HEK293 (cell line): ENCODE data around the gene RDH16.

Experiments
- CTCF ChIA-PET: fragments of 350-600 bp; formaldehyde crosslinking; extraction: SDS; loops from one replicate; lab custom pipeline; 2021; ENCODE audit warnings: antibody characterized with exemption; lab: Yijun Ruan, JAX
- POLR2A ChIA-PET: fragments of 300-600 bp; formaldehyde crosslinking; extraction: SDS; loops from one replicate; lab custom pipeline; 2020; ENCODE audit warnings: antibody characterized with exemption, inconsistent platforms; lab: Yijun Ruan, JAX
- H3K27ac ChIP-seq: fragments of 200-500 bp; sonication (Bioruptor generic); 2 replicates; pipeline ENCODE4 v1.5.1; 2014; ENCODE audit warnings: low read depth, low read length, control low read depth, inconsistent platforms; ENCODE audit errors: extremely low read depth
- H3K36me3 ChIP-seq, 2 experiments: fragments of 200-500 bp in 1 of 2; sonication (Bioruptor generic) in 1 of 2; 1 replicate in 1 of 2; 2 replicates in 1 of 2; pipeline ENCODE4 v1.5.1; 2014 to 2017; ENCODE audit warnings: inconsistent platforms in 2 of 2, low read length in 2 of 2; ENCODE audit not compliant: control insufficient read depth in 2 of 2, insufficient read depth in 1 of 2
- H3K4me1 ChIP-seq: fragments of 200-500 bp; sonication (Bioruptor generic); 2 replicates; pipeline ENCODE4 v1.5.1; 2014; ENCODE audit warnings: mild to moderate bottlenecking, low read length, inconsistent platforms; ENCODE audit not compliant: control insufficient read depth, insufficient read depth
- H3K4me3 ChIP-seq: 2 replicates; pipeline ENCODE4 v1.5.1; 2011; ENCODE audit warnings: low read depth, mild to moderate bottlenecking, control low read depth, low read length, moderate library complexity
- H3K9me3 ChIP-seq: fragments of 200-500 bp; sonication (Bioruptor generic); 2 replicates; pipeline ENCODE4 v1.5.1; 2014; ENCODE audit warnings: low read depth, low read length, inconsistent platforms; ENCODE audit not compliant: control insufficient read depth, insufficient read depth
- BCL11B ChIP-seq: fragments of 450-650 bp; formaldehyde crosslinking; IDR thresholded peaks from 2 replicates; pipeline ENCODE4 v1.5.1; 2016; ENCODE audit warnings: low read depth, missing biosample characterization, missing genetic modification characterization
- KLF17 ChIP-seq: fragments of 450-650 bp; formaldehyde crosslinking; IDR thresholded peaks from 2 replicates; pipeline ENCODE4 v1.5.1; 2016; ENCODE audit warnings: missing biosample characterization, missing genetic modification characterization
- ZBTB11 ChIP-seq: fragments of 450-650 bp; formaldehyde crosslinking; conservative IDR thresholded peaks from 2 replicates; pipeline ENCODE4 v1.5.1; 2016; ENCODE audit warnings: low read depth, missing biosample characterization, missing genetic modification characterization
- ZFP69B ChIP-seq: fragments of 450-650 bp; formaldehyde crosslinking; IDR thresholded peaks from 2 replicates; pipeline ENCODE4 v1.5.1; 2016; ENCODE audit warnings: missing biosample characterization, missing genetic modification characterization
- ZNF146 ChIP-seq: fragments of 450-650 bp; formaldehyde crosslinking; IDR thresholded peaks from 2 replicates; pipeline ENCODE4 v1.5.1; 2016; ENCODE audit warnings: missing biosample characterization, missing genetic modification characterization
- ZNF274 ChIP-seq, 2 experiments: fragments of 200-500 bp in 1 of 2; fragments of 450-650 bp in 1 of 2; sonication (Bioruptor generic) in 1 of 2; formaldehyde crosslinking in 1 of 2; IDR thresholded peaks; 2 replicates each; pipeline versions ENCODE4 v1.5.1 to v1.6.1; 2014 to 2016; ENCODE audit warnings: borderline replicate concordance in 1 of 2, inconsistent platforms in 1 of 2, low read length in 1 of 2, missing biosample characterization in 1 of 2, missing genetic modification characterization in 1 of 2
- ZNF433 ChIP-seq: fragments of 450-650 bp; formaldehyde crosslinking; IDR thresholded peaks from 2 replicates; pipeline ENCODE4 v1.5.1; 2016; ENCODE audit warnings: missing biosample characterization, missing genetic modification characterization, low read depth
- ZNF529 ChIP-seq: fragments of 450-650 bp; formaldehyde crosslinking; IDR thresholded peaks from 2 replicates; pipeline ENCODE4 v1.5.1; 2017; ENCODE audit warnings: missing genetic modification characterization, missing biosample characterization; ENCODE audit not compliant: insufficient replicate concordance
- ZNF621 ChIP-seq: fragments of 450-650 bp; formaldehyde crosslinking; IDR thresholded peaks from 2 replicates; pipeline ENCODE4 v1.5.1; 2017; ENCODE audit warnings: missing biosample characterization, missing genetic modification characterization
- ZNF629 ChIP-seq: fragments of 450-650 bp; formaldehyde crosslinking; IDR thresholded peaks from 2 replicates; pipeline ENCODE4 v1.5.1; 2017; ENCODE audit warnings: missing biosample characterization, missing genetic modification characterization
- ZNF645 ChIP-seq: fragments of 450-650 bp; formaldehyde crosslinking; IDR thresholded peaks from 2 replicates; pipeline ENCODE4; 2016; ENCODE audit warnings: missing biosample characterization, missing genetic modification characterization
- ZNF76 ChIP-seq: fragments of 450-650 bp; formaldehyde crosslinking; IDR thresholded peaks from 2 replicates; pipeline ENCODE4; 2016; ENCODE audit warnings: low read depth, missing biosample characterization, missing genetic modification characterization, borderline replicate concordance
- ZSCAN18 ChIP-seq: fragments of 450-650 bp; formaldehyde crosslinking; IDR thresholded peaks from 2 replicates; pipeline ENCODE4 v1.5.1; 2016; ENCODE audit warnings: missing biosample characterization, missing genetic modification characterization
- TF ChIP-seq, protein P1 (sequence below): fragments of 450-650 bp; formaldehyde crosslinking; optimal IDR thresholded peaks from 2 replicates; pipeline ENCODE3; 2016; ENCODE audit warnings: missing biosample characterization, mild to moderate bottlenecking, missing genetic modification characterization
- TF ChIP-seq, protein P2 (sequence below): fragments of 450-650 bp; IDR thresholded peaks from 2 replicates; pipeline ENCODE4 v1.5.1; 2018; ENCODE audit warnings: missing biosample characterization, missing genetic modification characterization
- TF ChIP-seq, protein P3 (sequence below): fragments of 450-650 bp; formaldehyde crosslinking; IDR thresholded peaks from 2 replicates; pipeline ENCODE4 v1.5.1; 2016; ENCODE audit warnings: missing biosample characterization, missing genetic modification characterization
- TF ChIP-seq, protein P4 (sequence below): fragments of 450-650 bp; formaldehyde crosslinking; conservative IDR thresholded peaks from 2 replicates; pipeline ENCODE4 v1.5.1; 2016; ENCODE audit warnings: low read depth, missing biosample characterization, missing genetic modification characterization
- TF ChIP-seq, protein P5 (sequence below): fragments of 450-650 bp; formaldehyde crosslinking; IDR thresholded peaks from 2 replicates; pipeline ENCODE4 v1.5.1; 2016; ENCODE audit warnings: missing biosample characterization, missing genetic modification characterization

Gene RDH16

DNA sequence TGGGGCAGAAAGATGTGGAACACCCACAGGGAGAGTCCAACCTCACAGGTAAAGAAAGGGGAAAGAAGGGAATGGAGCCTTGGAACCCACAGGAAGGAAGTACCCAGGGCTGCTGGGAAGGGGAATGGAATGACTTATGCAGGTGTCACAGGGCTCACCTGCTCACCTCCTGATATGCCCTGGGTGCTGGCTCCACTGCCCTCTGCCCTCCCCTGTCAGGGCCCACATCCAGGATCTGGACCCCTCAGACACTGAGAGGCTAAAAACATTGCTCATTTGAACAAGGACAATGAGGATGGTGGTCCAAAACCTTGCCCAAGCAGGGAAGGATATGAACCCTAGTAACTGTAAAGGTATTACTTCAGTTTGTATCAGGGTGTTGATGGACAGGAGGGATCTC, 29.6 kb upstream of the RDH16 start:
- no peaks in the 10 kb centered on the region for H3K9me3 ChIP-seq
- H3K4me1 ChIP-seq: no peaks in the 10 kb centered on the region
- no peaks in the 10 kb centered on the region for H3K36me3 ChIP-seq
- no peak overlapping the region for H3K4me3 ChIP-seq
- ChIA-PET CTCF (interaction anchor here (0.6 to 4.9 kb wide), 15 partner anchors 8 to 233 kb away, joined by 3 to 82 read pairs (median 7); partner anchors contain the start of genes HSD17B6, STAT6 and ZBTB39), POLR2A (interaction anchor here (1.2 to 1.6 kb wide), 2 partner anchors 13 to 299 kb away, joined by 3 read pairs; partner anchors contain the start of gene PTGES3)
- H3K27ac ChIP-seq: no peak overlapping the region
- TF ChIP-seq ZNF433 (no peak), ZSCAN18 (tag by site-specific recombination) (no peak), ZNF645 (tag by site-specific recombination) (no peak), ZNF146 (tag by site-specific recombination) (no peak), ZFP69B (no peak), ZNF529 (tag by site-specific recombination) (no peak), ZNF274 (IDR thresholded peaks at IDR 0.05; ENCODE audit: low read length) (no peak), ZNF274 (tag by site-specific recombination; IDR thresholded peaks at IDR 0.05; ENCODE audit: borderline replicate concordance) (no peak), ZNF76 (tag by site-specific recombination) (no peak), ZBTB11 (tag by site-specific recombination) (no peak), KLF17 (tag by site-specific recombination) (no peak), ZNF621 (no peak), BCL11B (no peak), ZNF629 (tag by site-specific recombination) (no peak)
- TF ChIP-seq, protein P1, sequence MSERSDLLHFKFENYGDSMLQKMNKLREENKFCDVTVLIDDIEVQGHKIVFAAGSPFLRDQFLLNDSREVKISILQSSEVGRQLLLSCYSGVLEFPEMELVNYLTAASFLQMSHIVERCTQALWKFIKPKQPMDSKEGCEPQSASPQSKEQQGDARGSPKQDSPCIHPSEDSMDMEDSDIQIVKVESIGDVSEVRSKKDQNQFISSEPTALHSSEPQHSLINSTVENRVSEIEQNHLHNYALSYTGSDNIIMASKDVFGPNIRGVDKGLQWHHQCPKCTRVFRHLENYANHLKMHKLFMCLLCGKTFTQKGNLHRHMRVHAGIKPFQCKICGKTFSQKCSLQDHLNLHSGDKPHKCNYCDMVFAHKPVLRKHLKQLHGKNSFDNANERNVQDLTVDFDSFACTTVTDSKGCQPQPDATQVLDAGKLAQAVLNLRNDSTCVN (tag by site-specific recombination): no peak
- TF ChIP-seq, protein P2, sequence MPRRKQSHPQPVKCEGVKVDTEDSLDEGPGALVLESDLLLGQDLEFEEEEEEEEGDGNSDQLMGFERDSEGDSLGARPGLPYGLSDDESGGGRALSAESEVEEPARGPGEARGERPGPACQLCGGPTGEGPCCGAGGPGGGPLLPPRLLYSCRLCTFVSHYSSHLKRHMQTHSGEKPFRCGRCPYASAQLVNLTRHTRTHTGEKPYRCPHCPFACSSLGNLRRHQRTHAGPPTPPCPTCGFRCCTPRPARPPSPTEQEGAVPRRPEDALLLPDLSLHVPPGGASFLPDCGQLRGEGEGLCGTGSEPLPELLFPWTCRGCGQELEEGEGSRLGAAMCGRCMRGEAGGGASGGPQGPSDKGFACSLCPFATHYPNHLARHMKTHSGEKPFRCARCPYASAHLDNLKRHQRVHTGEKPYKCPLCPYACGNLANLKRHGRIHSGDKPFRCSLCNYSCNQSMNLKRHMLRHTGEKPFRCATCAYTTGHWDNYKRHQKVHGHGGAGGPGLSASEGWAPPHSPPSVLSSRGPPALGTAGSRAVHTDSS (tag by site-specific recombination): no peak
- TF ChIP-seq, protein P3, sequence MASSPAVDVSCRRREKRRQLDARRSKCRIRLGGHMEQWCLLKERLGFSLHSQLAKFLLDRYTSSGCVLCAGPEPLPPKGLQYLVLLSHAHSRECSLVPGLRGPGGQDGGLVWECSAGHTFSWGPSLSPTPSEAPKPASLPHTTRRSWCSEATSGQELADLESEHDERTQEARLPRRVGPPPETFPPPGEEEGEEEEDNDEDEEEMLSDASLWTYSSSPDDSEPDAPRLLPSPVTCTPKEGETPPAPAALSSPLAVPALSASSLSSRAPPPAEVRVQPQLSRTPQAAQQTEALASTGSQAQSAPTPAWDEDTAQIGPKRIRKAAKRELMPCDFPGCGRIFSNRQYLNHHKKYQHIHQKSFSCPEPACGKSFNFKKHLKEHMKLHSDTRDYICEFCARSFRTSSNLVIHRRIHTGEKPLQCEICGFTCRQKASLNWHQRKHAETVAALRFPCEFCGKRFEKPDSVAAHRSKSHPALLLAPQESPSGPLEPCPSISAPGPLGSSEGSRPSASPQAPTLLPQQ (tag by site-specific recombination): no peak
- TF ChIP-seq, protein P4, sequence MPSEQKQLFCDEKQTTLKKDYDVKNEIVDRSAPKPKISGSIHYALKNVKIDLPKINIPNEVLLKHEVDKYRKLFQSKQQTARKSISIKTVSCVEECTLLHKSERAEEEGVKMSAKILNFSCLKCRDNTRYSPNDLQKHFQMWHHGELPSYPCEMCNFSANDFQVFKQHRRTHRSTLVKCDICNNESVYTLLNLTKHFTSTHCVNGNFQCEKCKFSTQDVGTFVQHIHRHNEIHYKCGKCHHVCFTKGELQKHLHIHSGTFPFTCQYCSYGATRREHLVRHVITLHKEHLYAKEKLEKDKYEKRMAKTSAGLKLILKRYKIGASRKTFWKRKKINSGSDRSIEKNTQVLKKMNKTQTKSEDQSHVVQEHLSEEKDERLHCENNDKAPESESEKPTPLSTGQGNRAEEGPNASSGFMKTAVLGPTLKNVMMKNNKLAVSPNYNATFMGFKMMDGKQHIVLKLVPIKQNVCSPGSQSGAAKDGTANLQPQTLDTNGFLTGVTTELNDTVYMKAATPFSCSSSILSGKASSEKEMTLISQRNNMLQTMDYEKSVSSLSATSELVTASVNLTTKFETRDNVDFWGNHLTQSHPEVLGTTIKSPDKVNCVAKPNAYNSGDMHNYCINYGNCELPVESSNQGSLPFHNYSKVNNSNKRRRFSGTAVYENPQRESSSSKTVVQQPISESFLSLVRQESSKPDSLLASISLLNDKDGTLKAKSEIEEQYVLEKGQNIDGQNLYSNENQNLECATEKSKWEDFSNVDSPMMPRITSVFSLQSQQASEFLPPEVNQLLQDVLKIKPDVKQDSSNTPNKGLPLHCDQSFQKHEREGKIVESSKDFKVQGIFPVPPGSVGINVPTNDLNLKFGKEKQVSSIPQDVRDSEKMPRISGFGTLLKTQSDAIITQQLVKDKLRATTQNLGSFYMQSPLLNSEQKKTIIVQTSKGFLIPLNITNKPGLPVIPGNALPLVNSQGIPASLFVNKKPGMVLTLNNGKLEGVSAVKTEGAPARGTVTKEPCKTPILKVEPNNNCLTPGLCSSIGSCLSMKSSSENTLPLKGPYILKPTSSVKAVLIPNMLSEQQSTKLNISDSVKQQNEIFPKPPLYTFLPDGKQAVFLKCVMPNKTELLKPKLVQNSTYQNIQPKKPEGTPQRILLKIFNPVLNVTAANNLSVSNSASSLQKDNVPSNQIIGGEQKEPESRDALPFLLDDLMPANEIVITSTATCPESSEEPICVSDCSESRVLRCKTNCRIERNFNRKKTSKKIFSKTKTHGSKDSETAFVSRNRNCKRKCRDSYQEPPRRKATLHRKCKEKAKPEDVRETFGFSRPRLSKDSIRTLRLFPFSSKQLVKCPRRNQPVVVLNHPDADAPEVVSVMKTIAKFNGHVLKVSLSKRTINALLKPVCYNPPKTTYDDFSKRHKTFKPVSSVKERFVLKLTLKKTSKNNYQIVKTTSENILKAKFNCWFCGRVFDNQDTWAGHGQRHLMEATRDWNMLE (tag by site-specific recombination): no peak
- TF ChIP-seq, protein P5, sequence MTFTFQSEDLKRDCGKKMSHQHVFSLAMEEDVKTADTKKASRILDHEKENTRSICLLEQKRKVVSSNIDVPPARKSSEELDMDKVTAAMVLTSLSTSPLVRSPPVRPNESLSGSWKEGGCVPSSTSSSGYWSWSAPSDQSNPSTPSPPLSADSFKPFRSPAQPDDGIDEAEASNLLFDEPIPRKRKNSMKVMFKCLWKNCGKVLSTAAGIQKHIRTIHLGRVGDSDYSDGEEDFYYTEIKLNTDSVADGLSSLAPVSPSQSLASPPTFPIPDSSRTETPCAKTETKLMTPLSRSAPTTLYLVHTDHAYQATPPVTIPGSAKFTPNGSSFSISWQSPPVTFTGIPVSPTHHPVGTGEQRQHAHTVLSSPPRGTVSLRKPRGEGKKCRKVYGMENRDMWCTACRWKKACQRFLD: no peak
